CD4-positive, CD25-positive, alpha-beta regulatory T cell (primary cell): ENCODE data around the gene B9D2. TPM values are rescaled to one million over a fixed set of nuclear protein-coding genes. Genes with fewer than 3 reads are reported as not detected.

Source experiments
- ATAC-seq, 2 donors: fragments of 150-1000 bp; cut with Tn5 transposase; one replicate each; pipeline ENCODE4 v1.10.0; 2021; ENCODE audit warnings: low read depth in 2 of 2, moderate number of reproducible peaks in 2 of 2, moderate library complexity in 1 of 2
- DNase-seq, 3 donors: peaks; one replicate each; pipeline versions ENCODE4 v3.0.0 to v3.0.0-alpha.2; 2012 to 2022; ENCODE audit warnings: mixed read lengths in 1 of 3
- H3K27ac ChIP-seq: one replicate; pipeline ENCODE4 v1.7.0; 2013; ENCODE audit warnings: mild to moderate bottlenecking, low read length; ENCODE audit not compliant: insufficient read depth, poor library complexity, severe bottlenecking
- H3K27me3 ChIP-seq: one replicate; pipeline ENCODE4 v1.7.0; 2013; ENCODE audit warnings: low read length; ENCODE audit not compliant: control insufficient read depth, insufficient read depth
- H3K36me3 ChIP-seq: one replicate; pipeline ENCODE4 v1.7.0; 2013; ENCODE audit warnings: mild to moderate bottlenecking, low read length, moderate library complexity; ENCODE audit not compliant: control insufficient read depth, insufficient read depth
- H3K4me1 ChIP-seq: 2 replicates; pipeline ENCODE4 v1.7.0; 2013; ENCODE audit warnings: mild to moderate bottlenecking, low read length; ENCODE audit not compliant: insufficient read depth, control insufficient read depth, poor library complexity, severe bottlenecking
- H3K4me3 ChIP-seq: one replicate; pipeline ENCODE4 v1.7.0; 2013; ENCODE audit warnings: low read depth, mild to moderate bottlenecking, low read length, moderate library complexity
- H3K9me3 ChIP-seq, 2 experiments: 1 replicate in 1 of 2; 2 replicates in 1 of 2; pipeline ENCODE4 v1.7.0; 2013; ENCODE audit warnings: low read length in 2 of 2, mild to moderate bottlenecking in 1 of 2, moderate library complexity in 1 of 2; ENCODE audit not compliant: control insufficient read depth in 2 of 2
- H3K27ac Mint-ChIP-seq, 3 donors: one replicate each; pipeline ENCODE4 v1.8.0; 2020 to 2022; ENCODE audit warnings: mild to moderate bottlenecking in 3 of 3, mixed read lengths in 3 of 3, moderate library complexity in 2 of 3
- H3K27me3 Mint-ChIP-seq: one replicate; pipeline ENCODE4 v1.8.0; 2022; ENCODE audit warnings: mild to moderate bottlenecking, mixed read lengths
- H3K36me3 Mint-ChIP-seq: one replicate; pipeline ENCODE4 v1.8.0; 2020; ENCODE audit warnings: mixed read lengths
- H3K4me1 Mint-ChIP-seq, 4 donors: one replicate each; pipeline ENCODE4 v1.8.0; 2020 to 2022; ENCODE audit warnings: mixed read lengths in 4 of 4, mild to moderate bottlenecking in 1 of 4
- H3K4me3 Mint-ChIP-seq, 4 donors: one replicate each; pipeline ENCODE4 v1.8.0; 2020 to 2022; ENCODE audit warnings: mild to moderate bottlenecking in 4 of 4, mixed read lengths in 4 of 4, moderate library complexity in 3 of 4
- H3K9me3 Mint-ChIP-seq, 7 donors: one replicate each; pipeline ENCODE4 v1.8.0; 2020 to 2022; ENCODE audit warnings: mixed read lengths in 7 of 7, mild to moderate bottlenecking in 3 of 7, moderate library complexity in 2 of 7
- polyA plus RNA-seq, 4 donors: library from polyadenylated mRNA; unstranded; fragments of 300-500 nt; fragmentation: Illumina TruSeq; gene quantifications; one replicate each; pipeline ENCODE4 v1.2.3, GENCODE V29; 2021
- total RNA-seq: library from RNA; stranded (reverse); gene quantifications from one replicate; pipeline ENCODE4 v1.2.3, GENCODE V29; 2022

B9D2 gene
- total and polyA plus RNA-seq, 5 donors from 2014 or later, result 22.3 to 28.4 (median 24.2) TPM

DNA sequence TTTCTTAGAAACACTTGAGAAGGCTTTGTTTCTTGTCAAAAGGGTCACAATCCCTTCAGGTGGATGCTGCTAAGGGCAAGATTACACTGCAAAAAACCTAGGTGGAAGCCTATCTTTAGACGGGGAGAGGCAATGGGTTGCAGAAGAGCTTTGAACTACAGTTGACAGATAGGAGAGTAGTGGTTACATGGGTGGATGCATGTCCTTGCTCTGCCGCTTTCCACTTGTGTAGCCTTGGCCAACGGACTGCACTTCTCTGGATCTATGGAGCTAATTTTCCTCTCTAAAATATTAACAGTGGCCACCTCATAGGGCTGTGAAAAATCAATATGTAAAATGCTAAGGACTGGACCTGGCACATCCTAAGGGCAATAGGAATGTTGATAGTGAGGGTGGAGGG is 34.6 kb upstream of the B9D2 start:
- Mint-ChIP-seq H3K4me3 (peak overlapping the region; percentile 79 to 98 (median 96)), H3K4me1 (peaks cover 25 to 59% (median 37%) of the 10 kb centered on the region in 4 donors), H3K9me3 (no peaks in the 10 kb centered on the region), H3K36me3 (peaks cover 14% of the 10 kb centered on the region), H3K27me3 (no peaks in the 10 kb centered on the region), H3K27ac (peak overlapping the region in 2 of 3 donors; percentile 46 to 99)
- H3K9me3 ChIP-seq, result no peaks in the 10 kb centered on the region
- H3K4me1 ChIP-seq, result peaks cover 31% of the 10 kb centered on the region
- H3K27me3 ChIP-seq, result no peaks in the 10 kb centered on the region
- H3K27ac ChIP-seq, result peak overlapping the region; percentile 98
- peak overlapping the region; percentile 100 for H3K4me3 ChIP-seq
- no peak for ATAC-seq
- DNase-seq, result no peak
- no peaks in the 10 kb centered on the region for H3K36me3 ChIP-seq

GRCh38 chr19:41398050-41398418 is 34.1 kb upstream of the B9D2 start:
- DNase-seq, result no peak
- H3K27me3 Mint-ChIP-seq, result no peaks in the 10 kb centered on the region
- no peaks in the 10 kb centered on the region for H3K9me3 Mint-ChIP-seq
- H3K9me3 ChIP-seq, result no peaks in the 10 kb centered on the region
- peaks cover 14% of the 10 kb centered on the region for H3K36me3 Mint-ChIP-seq
- no peaks in the 10 kb centered on the region for H3K36me3 ChIP-seq
- peak overlapping the region; percentile 95 to 99 (median 97) for H3K4me3 Mint-ChIP-seq
- H3K4me3 ChIP-seq, result peak overlapping the region; percentile 100
- H3K4me1 Mint-ChIP-seq, result peaks cover 25 to 56% (median 37%) of the 10 kb centered on the region in 4 donors
- peak overlapping the region; percentile 98 for H3K27ac ChIP-seq
- no peaks in the 10 kb centered on the region for H3K27me3 ChIP-seq
- no peak for ATAC-seq
- peaks cover 31% of the 10 kb centered on the region for H3K4me1 ChIP-seq
- peak overlapping the region; percentile 99 to 100 (median 100) for H3K27ac Mint-ChIP-seq

DNA sequence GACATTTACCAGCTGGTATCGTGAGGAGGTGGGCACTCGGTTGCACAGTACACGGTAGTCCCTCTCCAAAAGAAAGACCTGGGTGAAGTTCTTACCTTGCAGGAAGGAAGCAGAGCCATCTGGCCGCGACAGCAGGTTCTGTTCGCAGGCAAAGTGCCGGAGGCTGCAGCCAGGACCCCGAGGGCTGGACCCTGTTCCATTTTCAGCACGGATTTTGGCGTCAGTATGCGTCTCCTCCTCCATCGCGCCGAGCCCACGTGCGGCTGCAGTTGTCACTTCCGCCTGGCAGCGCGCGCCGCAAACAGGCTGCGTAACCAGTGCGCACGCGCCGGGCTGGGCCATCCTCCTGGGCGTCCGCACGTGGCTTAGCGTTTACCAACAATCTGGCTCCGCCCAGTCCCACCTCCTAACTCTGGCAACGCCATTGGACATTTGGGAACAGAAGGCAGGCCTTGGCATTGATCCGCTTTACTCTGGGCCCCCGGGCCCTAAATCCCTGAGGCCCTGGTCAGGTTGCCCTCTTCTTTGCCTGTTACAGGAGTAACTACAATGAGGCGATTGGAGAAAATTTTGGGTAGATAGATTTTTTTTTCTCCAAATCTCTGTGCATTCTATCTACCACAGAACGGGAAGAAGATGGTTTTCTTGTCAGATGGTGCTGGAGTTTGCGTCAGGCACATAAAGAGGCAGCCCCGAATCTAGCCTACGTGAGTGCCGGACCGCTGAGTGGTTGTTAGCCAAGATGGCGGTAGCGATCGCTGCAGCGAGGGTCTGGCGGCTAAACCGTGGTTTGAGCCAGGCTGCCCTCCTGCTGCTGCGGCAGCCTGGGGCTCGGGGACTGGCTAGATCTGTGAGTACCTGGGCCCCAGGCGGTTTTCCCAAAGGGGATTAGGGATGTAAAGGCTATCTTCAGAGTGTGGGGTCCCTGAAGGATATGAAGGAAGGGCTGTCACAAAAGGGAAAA is 33.4 kb upstream of the B9D2 start, which contains the start of the genes BCKDHA and EXOSC5:
Gene BCKDHA, plus strand, starts transcription at position 733 of the 964 bp plus-strand sequence. Its CDS starts 10 bp downstream, at position 743.
Gene EXOSC5, minus strand, starts transcription at position 274 of the 964 bp plus-strand sequence. Its CDS starts 31 bp downstream, at position 243.
- Histone ChIP-seq H3K36me3 (no peaks in the 10 kb centered on the region), H3K4me1 (peaks cover 31% of the 10 kb centered on the region), H3K27ac (peak within 1 kb of the TSS; percentile 98), H3K4me3 (peak within 1 kb of the TSS; percentile 100), H3K27me3 (no peaks in the 10 kb centered on the region), H3K9me3 (no peaks in the 10 kb centered on the region)
- no peaks in the 10 kb centered on the region for H3K27me3 Mint-ChIP-seq
- peaks cover 14% of the 10 kb centered on the region for H3K36me3 Mint-ChIP-seq
- peak within 1 kb of the TSS; percentile 95 to 99 (median 97) for H3K4me3 Mint-ChIP-seq
- peak within 1 kb of the TSS; percentile 99 to 100 (median 100) for H3K27ac Mint-ChIP-seq
- DNase-seq (peak; percentile 99 to 100 (median 100)), ATAC-seq (peak; percentile 99)
- H3K4me1 Mint-ChIP-seq, result peaks cover 25 to 56% (median 37%) of the 10 kb centered on the region in 4 donors
- H3K9me3 Mint-ChIP-seq, result no peaks in the 10 kb centered on the region

DNA sequence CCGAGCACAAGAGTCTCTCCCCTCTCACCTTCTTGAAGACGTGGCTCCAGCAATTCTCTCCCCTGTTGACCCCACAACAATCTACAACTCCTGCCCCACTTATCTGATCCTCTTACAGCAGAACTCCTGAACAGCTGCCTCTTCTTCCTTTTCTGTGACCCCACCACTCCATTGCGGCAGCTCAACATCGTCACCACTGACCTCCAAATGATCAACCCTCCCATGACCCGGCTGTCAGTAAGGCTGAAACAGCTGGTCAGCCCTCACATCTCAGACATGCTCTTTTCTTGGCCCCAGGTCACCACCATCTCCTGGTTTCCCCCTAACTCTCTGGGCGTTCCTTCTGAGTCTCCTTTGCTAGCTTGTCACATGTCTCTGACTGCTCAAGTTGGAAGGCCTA is 31.4 kb upstream of the B9D2 start:
- peaks cover 20% of the 10 kb centered on the region for H3K36me3 Mint-ChIP-seq
- Histone ChIP-seq H3K27ac (no peak overlapping the region), H3K9me3 (no peaks in the 10 kb centered on the region), H3K4me3 (no peak overlapping the region), H3K4me1 (peaks cover 31% of the 10 kb centered on the region), H3K36me3 (peaks cover 16% of the 10 kb centered on the region), H3K27me3 (no peaks in the 10 kb centered on the region)
- H3K9me3 Mint-ChIP-seq, result no peaks in the 10 kb centered on the region
- H3K27me3 Mint-ChIP-seq, result no peaks in the 10 kb centered on the region
- DNase-seq (no peak), ATAC-seq (no peak)
- H3K4me1 Mint-ChIP-seq, result peaks cover 22 to 47% (median 31%) of the 10 kb centered on the region in 4 donors
- H3K4me3 Mint-ChIP-seq, result peak overlapping the region in 3 of 4 donors; percentile 43 to 98 (median 96)
- H3K27ac Mint-ChIP-seq, result peak overlapping the region; percentile 37 to 99 (median 80)

DNA sequence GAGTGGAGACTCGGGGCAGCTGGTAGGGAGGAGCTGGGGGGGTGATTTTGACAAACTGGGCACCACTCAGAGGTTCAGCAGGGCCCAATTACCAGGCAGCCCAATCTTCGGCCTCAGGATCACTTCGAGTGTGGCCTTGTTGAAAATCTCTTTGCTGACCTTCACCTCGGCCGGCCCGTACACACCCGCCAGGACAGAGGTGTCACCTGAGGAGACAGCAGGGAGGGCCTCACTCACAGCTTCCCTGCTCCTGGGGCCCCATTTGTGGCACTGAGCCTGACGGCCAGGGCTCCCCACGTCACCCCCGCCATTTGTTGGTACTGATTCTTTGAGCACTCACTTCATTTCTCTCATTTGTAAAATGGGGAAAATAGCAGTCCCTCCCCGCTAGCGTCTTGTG is 28.8 kb upstream of the B9D2 start:
- no peak for DNase-seq
- Histone ChIP-seq H3K27ac (no peak overlapping the region), H3K4me3 (no peak overlapping the region), H3K36me3 (peaks cover 32% of the 10 kb centered on the region), H3K9me3 (no peaks in the 10 kb centered on the region), H3K4me1 (peaks cover 17% of the 10 kb centered on the region), H3K27me3 (no peaks in the 10 kb centered on the region)
- Mint-ChIP-seq H3K9me3 (no peaks in the 10 kb centered on the region), H3K27me3 (no peaks in the 10 kb centered on the region), H3K27ac (no peak overlapping the region), H3K4me3 (no peak overlapping the region), H3K4me1 (peaks cover 11 to 26% (median 17%) of the 10 kb centered on the region in 4 donors), H3K36me3 (peaks cover 20% of the 10 kb centered on the region)
- no peak for ATAC-seq

DNA sequence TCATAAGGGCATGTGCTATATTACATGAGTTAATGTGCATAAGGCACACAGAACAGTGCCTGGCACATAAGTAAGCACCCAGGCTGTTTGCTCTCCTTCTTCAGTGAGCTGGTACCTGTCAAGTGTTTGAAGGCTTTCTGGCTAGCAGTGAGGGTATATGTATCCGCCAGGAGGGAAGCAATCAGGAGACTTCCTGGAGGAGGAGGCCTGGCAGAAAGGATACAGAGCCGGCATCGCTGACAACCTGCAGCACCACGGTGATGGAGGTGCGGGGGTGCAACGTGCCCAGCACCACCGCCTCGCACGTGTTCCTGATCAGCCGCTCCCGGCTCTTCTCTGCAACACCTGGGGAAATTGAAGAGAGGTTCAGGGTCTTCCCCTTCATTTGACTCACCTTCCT is 27.7 kb upstream of the B9D2 start:
- Histone ChIP-seq H3K4me3 (no peak overlapping the region), H3K27me3 (no peaks in the 10 kb centered on the region), H3K27ac (no peak overlapping the region), H3K9me3 (no peaks in the 10 kb centered on the region), H3K4me1 (peaks cover 13% of the 10 kb centered on the region), H3K36me3 (peaks cover 32% of the 10 kb centered on the region)
- no peak for ATAC-seq
- H3K27me3 Mint-ChIP-seq, result no peaks in the 10 kb centered on the region
- peaks cover 7 to 16% (median 11%) of the 10 kb centered on the region in 4 donors for H3K4me1 Mint-ChIP-seq
- H3K36me3 Mint-ChIP-seq, result peaks cover 20% of the 10 kb centered on the region
- no peaks in the 10 kb centered on the region for H3K9me3 Mint-ChIP-seq
- no peak overlapping the region for H3K27ac Mint-ChIP-seq
- peak overlapping the region in 1 of 4 donors; percentile 25 for H3K4me3 Mint-ChIP-seq
- DNase-seq, result no peak

DNA sequence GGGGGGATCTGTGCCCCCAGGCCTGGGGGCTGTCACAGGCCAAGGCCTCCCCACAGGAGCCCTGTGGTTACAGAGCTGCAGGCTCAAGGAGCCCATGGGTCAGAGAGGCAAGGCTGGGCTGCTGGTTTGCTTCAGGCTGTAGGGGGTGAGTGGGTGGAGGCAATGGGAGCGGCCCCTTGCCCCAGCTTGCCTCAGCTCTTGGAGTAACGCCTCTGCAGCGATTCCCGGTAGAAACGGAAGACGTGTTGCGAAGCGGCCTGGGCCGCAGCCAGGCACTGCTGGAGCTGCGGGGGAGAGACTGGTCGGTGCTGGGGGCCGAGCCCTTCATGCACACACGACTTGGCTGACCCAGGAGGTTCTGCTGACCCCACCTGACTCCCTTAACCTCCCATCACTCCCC is 22.5 kb upstream of the B9D2 start:
- DNase-seq (no peak), ATAC-seq (no peak)
- Histone ChIP-seq H3K36me3 (peaks cover 26% of the 10 kb centered on the region), H3K9me3 (no peaks in the 10 kb centered on the region), H3K4me1 (no peaks in the 10 kb centered on the region), H3K27ac (no peak overlapping the region), H3K27me3 (no peaks in the 10 kb centered on the region), H3K4me3 (no peak overlapping the region)
- Mint-ChIP-seq H3K36me3 (peaks cover 25% of the 10 kb centered on the region), H3K4me3 (no peak overlapping the region), H3K27me3 (no peaks in the 10 kb centered on the region), H3K4me1 (peaks cover 0 to 3% (median 1%) of the 10 kb centered on the region in 4 donors), H3K9me3 (no peaks in the 10 kb centered on the region), H3K27ac (peak overlapping the region in 1 of 3 donors; percentile 76)
